Head of caudate nucleus (tissue), 42 donors: Measurements from ENCODE around the gene LACC1.

Experiments
- DNase-seq, 42 donors: peaks; one replicate each; pipeline versions ENCODE4 v3.0.0 to v3.0.0-alpha.2; 2020 to 2021; ENCODE audit warnings: mixed read lengths in 7 of 42
- intact Hi-C: fragments of 100-400 bp; cut with DNase I; formaldehyde crosslinking; loops from one replicate; pipeline ENCODE4 v1.15.0; 2022

LACC1 gene

DNA sequence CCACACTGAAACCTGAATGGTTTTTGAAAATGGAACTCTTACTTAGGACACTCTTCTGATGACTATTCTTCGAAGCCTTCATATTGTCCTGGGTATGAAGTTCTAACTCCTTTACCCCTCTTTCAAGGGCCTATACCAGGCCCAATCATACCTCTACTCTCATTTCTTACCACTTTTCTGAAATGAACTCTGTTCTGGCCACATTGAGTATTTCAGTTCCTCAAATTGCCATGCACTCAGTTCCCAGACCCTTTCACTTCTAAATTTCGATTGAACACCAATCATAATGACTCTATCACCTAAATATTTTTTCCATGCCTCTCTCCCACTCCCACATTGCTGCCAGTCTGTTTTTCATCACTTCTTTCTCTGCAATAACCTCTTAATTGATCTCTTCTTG lies 53.7 kb downstream of the LACC1 start:
- intact Hi-C loops, result no loop called here
- DNase-seq, result no peak

DNA sequence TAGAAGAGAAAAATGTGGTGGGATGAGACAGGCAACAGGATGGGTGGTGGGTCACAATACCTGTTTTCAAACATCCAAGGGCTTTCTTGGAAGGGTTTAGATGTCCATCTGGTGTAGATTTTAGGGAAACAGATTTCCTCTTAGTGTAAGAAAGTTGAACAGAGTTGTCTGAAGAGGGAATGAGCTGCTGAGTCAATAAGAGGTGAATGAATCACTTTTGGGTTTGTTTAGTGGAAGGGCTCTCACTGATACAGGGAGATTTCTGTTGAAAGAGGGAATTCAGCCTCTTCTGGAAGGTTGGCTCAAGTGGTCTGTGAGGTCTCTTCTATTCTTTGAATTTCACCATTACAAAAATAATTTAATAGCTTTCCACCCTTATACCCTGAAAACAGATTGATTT lies 54.6 kb downstream of the LACC1 start:
- intact Hi-C loops, result no loop called here
- DNase-seq, result no peak

DNA sequence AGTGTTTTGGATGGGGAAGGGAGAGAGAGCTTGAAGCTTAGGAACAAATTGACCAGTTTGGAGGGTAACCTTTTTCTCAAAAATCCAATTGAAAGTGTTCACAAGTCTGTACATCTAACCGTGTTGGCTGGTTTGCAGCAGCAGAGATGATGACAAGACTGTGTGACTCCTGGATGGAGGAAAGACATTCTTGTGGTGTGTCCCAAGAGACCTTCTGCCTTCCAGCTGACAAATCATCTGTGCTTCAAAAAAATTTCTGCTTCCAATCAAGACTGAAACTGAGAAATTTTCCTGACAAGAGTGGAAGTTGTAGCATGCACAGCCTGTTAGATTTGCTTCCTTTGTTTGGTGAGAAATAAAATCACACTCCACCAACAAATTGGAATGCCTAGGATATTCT lies 56.2 kb downstream of the LACC1 start:
- intact Hi-C loops, result no loop called here
- DNase-seq, result no peak

DNA sequence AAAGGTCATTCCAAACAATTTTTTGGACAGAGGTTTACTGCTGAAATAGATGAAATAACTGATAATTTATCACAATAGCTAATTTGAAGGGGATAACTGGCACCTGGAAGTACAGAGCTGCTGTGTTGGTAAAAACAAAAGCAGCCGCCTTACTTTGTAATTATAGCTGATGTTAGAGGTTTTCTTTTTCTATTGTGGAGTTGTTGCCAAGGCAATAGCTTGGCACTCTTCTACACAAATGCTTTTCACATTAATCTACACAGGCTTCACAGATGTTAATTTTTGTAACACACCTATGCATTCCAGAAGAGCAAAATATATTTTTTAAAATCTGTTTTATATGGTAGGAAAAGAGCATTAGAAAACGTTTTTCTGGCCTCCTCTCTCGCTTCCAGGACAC lies 56.9 kb downstream of the LACC1 start:
- no peak for DNase-seq
- intact Hi-C loops, result no loop called here

DNA sequence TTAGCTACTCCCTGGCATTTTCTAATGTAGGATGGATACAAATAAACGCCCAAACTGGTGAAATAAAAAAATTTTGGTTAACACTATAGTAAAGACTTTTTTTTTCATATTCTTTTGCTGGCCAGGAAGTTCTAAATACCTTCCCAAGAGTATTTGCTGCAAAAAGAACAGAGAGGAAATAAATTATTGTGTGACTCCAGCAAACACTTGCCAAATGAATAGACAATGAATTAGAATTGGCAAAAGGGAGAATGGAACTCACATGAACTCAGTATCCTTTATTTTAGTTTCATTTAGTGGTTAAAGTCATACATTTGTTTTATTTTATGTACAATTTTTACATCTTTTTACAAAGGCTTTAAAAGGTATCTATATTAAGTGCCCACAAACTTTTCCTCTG lies 58.1 kb downstream of the LACC1 start:
- DNase-seq, result no peak
- intact Hi-C loops, result no loop called here

DNA sequence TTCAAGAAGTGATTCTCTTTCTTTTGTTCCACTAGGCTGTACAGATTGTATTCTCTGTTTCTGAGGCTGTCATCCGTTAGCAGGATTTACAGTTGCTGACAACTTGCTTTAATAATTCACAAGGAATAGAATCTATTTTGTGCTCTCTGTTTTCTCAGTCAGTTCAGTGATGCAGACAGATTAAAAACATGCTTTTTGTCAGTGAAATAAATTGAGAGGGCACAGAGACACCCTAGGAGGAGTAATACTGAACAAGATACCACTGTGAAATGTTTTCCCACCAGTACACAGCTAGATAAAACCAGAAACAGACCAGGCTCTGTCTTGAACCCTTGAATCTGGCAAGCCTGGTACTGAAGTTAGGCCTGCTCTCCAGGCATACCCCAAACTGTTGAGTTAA lies 58.7 kb downstream of the LACC1 start:
- DNase-seq, result no peak
- intact Hi-C loops, result no loop called here

DNA sequence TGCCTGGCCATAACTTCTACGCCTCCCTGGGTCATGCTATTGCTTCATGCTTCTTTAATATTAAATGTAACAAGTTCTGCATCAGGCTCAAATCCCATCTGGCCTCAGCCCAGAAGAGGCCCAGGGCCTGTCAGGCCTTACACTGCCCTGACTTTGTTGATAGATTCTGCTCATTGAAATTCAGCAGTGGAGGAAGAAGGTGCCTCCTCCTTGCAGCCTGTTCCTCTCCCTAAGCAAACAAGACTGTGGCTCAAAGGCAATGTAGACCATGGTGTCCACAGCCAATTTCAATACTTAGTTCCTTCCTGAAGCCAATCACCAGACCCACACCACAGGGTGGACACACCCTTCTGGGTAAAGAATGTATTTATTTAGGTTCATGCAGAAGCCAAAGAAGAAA lies 59.4 kb downstream of the LACC1 start:
- intact Hi-C loops, result no loop called here
- DNase-seq, result no peak

DNA sequence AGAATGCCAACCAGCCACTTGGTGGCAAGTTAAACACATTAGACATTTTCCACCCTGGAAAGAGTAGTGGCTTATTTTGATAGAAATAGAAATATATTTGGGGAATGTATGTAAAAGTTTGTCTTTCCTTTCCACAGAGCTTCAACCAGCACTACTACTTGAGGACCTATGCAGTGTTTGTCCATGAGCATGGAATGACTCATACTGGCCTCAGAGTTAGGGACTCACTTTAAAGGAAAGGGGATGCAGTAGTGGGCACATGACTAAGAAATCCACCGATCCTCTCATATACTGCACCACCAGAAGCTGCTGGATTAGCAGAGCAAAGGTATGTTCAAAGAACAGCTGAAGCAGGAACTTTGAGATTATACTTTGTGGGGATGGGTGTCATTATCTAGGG lies 62.6 kb downstream of the LACC1 start:
- intact Hi-C loops, result no loop called here
- DNase-seq, result no peak
